SK-N-SH (cell line): ENCODE data around the gene COLEC11. TPM values are rescaled to one million over a fixed set of nuclear protein-coding genes. Genes with fewer than 3 reads are reported as not detected.

Source experiments
- CTCF ChIA-PET: fragments of 300-600, 350-600 bp; formaldehyde crosslinking; extraction: SDS; loops from one replicate; lab custom pipeline; 2021; lab: Yijun Ruan, JAX
- POLR2A ChIA-PET: fragments of 350-600 bp; sonication (Branson Sonifier 250); formaldehyde crosslinking; extraction: SDS; loops from one replicate; lab custom pipeline; 2020; ENCODE audit warnings: antibody characterized with exemption, inconsistent platforms; lab: Yijun Ruan, JAX
- DNase-seq: peaks from one replicate; pipeline ENCODE4 v3.0.0; 2012
- H2AFZ ChIP-seq: fragments of 200-600 bp; sonication (generic); 2 replicates; pipeline ENCODE4 v1.8.1; 2016; ENCODE audit warnings: antibody characterized with exemption, mild to moderate bottlenecking, low read depth
- H3F3A ChIP-seq: fragments of 200-600 bp; sonication (generic); replicated peaks from 2 replicates; pipeline ENCODE3; 2016; ENCODE audit warnings: antibody characterized with exemption, mild to moderate bottlenecking; ENCODE audit not compliant: insufficient read depth
- H3K27ac ChIP-seq, 2 experiments: fragments of 200-500 bp in 1 of 2; fragments of 200-600 bp in 1 of 2; sonication (Bioruptor generic) in 1 of 2; sonication (generic), shearing (Covaris generic) in 1 of 2; 2 replicates each; pipeline versions ENCODE4 v1.5.1 to v1.6.1; 2014 to 2016; ENCODE audit warnings: low read depth in 2 of 2, inconsistent platforms in 1 of 2, low read length in 1 of 2, mild to moderate bottlenecking in 1 of 2, mixed read lengths in 1 of 2
- H3K27me3 ChIP-seq: fragments of 200-600 bp; sonication (generic), shearing (Covaris generic); 2 replicates; pipeline ENCODE4 v1.6.1; 2016; ENCODE audit warnings: mixed run types; ENCODE audit not compliant: insufficient read depth
- H3K36me3 ChIP-seq, 2 experiments: fragments of 200-500 bp in 1 of 2; fragments of 200-600 bp in 1 of 2; sonication (Bioruptor generic) in 1 of 2; sonication (generic) in 1 of 2; replicated peaks in 1 of 2; 2 replicates each; pipeline versions ENCODE3 to v1.5.1; 2014 to 2016; ENCODE audit warnings: low read length in 1 of 2, mild to moderate bottlenecking in 1 of 2; ENCODE audit not compliant: insufficient read depth in 2 of 2, control insufficient read depth in 1 of 2
- H3K4me1 ChIP-seq, 2 experiments: fragments of 200-500 bp in 1 of 2; fragments of 200-600 bp in 1 of 2; sonication (Bioruptor generic) in 1 of 2; sonication (generic), shearing (Covaris generic) in 1 of 2; 2 replicates each; pipeline versions ENCODE4 v1.5.1 to v1.6.1; 2014 to 2016; ENCODE audit warnings: low read depth in 1 of 2, low read length in 1 of 2, mixed run types in 1 of 2; ENCODE audit not compliant: insufficient read depth in 2 of 2, control insufficient read depth in 1 of 2
- H3K4me2 ChIP-seq: fragments of 200-600 bp; sonication (generic), shearing (Covaris generic); 2 replicates; pipeline ENCODE4 v1.6.1; 2017; ENCODE audit warnings: mixed run types
- H3K4me3 ChIP-seq, 2 experiments: fragments of 200-500 bp in 1 of 2; fragments of 200-600 bp in 1 of 2; sonication (Bioruptor generic) in 1 of 2; sonication (generic), shearing (Covaris generic) in 1 of 2; 2 replicates each; pipeline versions ENCODE4 v1.5.1 to v1.8.1; 2014 to 2016; ENCODE audit warnings: low read depth in 2 of 2, inconsistent platforms in 1 of 2, low read length in 1 of 2, mild to moderate bottlenecking in 1 of 2, mixed read lengths in 1 of 2, moderate library complexity in 1 of 2
- H3K79me2 ChIP-seq: fragments of 200-600 bp; sonication (generic); 2 replicates; pipeline ENCODE4 v1.8.1; 2017; ENCODE audit warnings: mild to moderate bottlenecking; ENCODE audit not compliant: insufficient read depth
- H3K9ac ChIP-seq: fragments of 200-600 bp; sonication (generic); 2 replicates; pipeline ENCODE4 v1.6.1; 2017; ENCODE audit warnings: mixed run types
- H3K9me2 ChIP-seq: fragments of 200-600 bp; sonication (generic); 2 replicates; pipeline ENCODE4 v1.6.1; 2017; ENCODE audit warnings: mixed run types
- H3K9me3 ChIP-seq: fragments of 200-600 bp; sonication (generic); 2 replicates; pipeline ENCODE4 v1.6.1; 2017; ENCODE audit warnings: mixed run types, mild to moderate bottlenecking, moderate library complexity
- H4K20me1 ChIP-seq: fragments of 200-600 bp; sonication (generic); 2 replicates; pipeline ENCODE4 v1.6.1; 2017; ENCODE audit warnings: mild to moderate bottlenecking, mixed run types; ENCODE audit not compliant: insufficient read depth
- CHD2 ChIP-seq: fragments of 150-350 bp; IDR thresholded peaks from 2 replicates; pipeline ENCODE4 v1.6.1; 2018; ENCODE audit warnings: low read length; ENCODE audit not compliant: partially characterized antibody
- ELF1 ChIP-seq: IDR thresholded peaks from 2 replicates; pipeline ENCODE4 v1.4.0; 2012
- EP300 ChIP-seq, 2 experiments: IDR thresholded peaks; 2 replicates each; pipeline versions ENCODE4 v1.4.0 to v1.6.1; 2012; ENCODE audit warnings: borderline replicate concordance in 1 of 2, low read depth in 1 of 2, low read length in 1 of 2
- JUND ChIP-seq: IDR thresholded peaks from 2 replicates; pipeline ENCODE4 v1.4.0; 2012
- NFIC ChIP-seq: IDR thresholded peaks from 2 replicates; pipeline ENCODE4 v1.4.0; 2012; ENCODE audit warnings: borderline replicate concordance
- RCOR1 ChIP-seq: fragments of 150-350 bp; IDR thresholded peaks from 2 replicates; pipeline ENCODE4 v1.6.1; 2017; ENCODE audit warnings: antibody characterized with exemption, low read length
- SMC3 ChIP-seq: IDR thresholded peaks from 2 replicates; pipeline ENCODE4 v1.6.1; 2012; ENCODE audit warnings: low read depth, low read length, improper control_type of control experiment
- TEAD4 ChIP-seq: IDR thresholded peaks from 2 replicates; pipeline ENCODE4 v1.4.0; 2012; ENCODE audit warnings: mild to moderate bottlenecking, borderline replicate concordance; ENCODE audit not compliant: insufficient read depth
- YY1 ChIP-seq: IDR thresholded peaks from 2 replicates; pipeline ENCODE4 v1.4.0; 2012; ENCODE audit warnings: low read depth, mild to moderate bottlenecking
- WGBS: methylation state at CpG from one replicate; pipeline ENCODE4 v1.1.6; 2017; ENCODE audit warnings: low lambda C conversion rate; 5-methylcytosine and 5-hydroxymethylcytosine counted together
- polyA plus RNA-seq, 3 experiments: library from polyadenylated mRNA; depleted of rRNA; stranded (reverse); fragments of >200 nt; gene quantifications; 2 replicates each; pipeline ENCODE4 v1.2.3, GENCODE V29; 2012
- TF ChIP-seq, protein P1 (sequence below): fragments of 200-600 bp; sonication (generic); IDR thresholded peaks from 2 replicates; pipeline ENCODE4 v1.6.1; 2017; ENCODE audit warnings: antibody characterized with exemption, mild to moderate bottlenecking, moderate library complexity
- TF ChIP-seq, protein P2 (sequence below): IDR thresholded peaks from 2 replicates; pipeline ENCODE4 v1.4.0; 2012; ENCODE audit warnings: low read depth, borderline replicate concordance
- TF ChIP-seq, protein P3 (sequence below): IDR thresholded peaks from 2 replicates; pipeline ENCODE4 v1.4.0; 2012; ENCODE audit warnings: low read depth, borderline replicate concordance

The COLEC11 gene
- polyA plus RNA-seq, 1 of the 3 experiments (the other 2 are of a cell fraction): 8.7 TPM

- TF ChIP-seq, protein P1, sequence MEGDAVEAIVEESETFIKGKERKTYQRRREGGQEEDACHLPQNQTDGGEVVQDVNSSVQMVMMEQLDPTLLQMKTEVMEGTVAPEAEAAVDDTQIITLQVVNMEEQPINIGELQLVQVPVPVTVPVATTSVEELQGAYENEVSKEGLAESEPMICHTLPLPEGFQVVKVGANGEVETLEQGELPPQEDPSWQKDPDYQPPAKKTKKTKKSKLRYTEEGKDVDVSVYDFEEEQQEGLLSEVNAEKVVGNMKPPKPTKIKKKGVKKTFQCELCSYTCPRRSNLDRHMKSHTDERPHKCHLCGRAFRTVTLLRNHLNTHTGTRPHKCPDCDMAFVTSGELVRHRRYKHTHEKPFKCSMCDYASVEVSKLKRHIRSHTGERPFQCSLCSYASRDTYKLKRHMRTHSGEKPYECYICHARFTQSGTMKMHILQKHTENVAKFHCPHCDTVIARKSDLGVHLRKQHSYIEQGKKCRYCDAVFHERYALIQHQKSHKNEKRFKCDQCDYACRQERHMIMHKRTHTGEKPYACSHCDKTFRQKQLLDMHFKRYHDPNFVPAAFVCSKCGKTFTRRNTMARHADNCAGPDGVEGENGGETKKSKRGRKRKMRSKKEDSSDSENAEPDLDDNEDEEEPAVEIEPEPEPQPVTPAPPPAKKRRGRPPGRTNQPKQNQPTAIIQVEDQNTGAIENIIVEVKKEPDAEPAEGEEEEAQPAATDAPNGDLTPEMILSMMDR: no peak
- no peak for TF ChIP-seq NFIC
- no peak for TF ChIP-seq JUND
- no peak for TF ChIP-seq RCOR1
- no peak for TF ChIP-seq EP300 (IDR thresholded peaks at IDR 0.05; ENCODE audit: borderline replicate concordance in 1 of 2, low read depth in 1 of 2, low read length in 1 of 2)
- no peak for TF ChIP-seq CHD2
- TF ChIP-seq, protein P2, sequence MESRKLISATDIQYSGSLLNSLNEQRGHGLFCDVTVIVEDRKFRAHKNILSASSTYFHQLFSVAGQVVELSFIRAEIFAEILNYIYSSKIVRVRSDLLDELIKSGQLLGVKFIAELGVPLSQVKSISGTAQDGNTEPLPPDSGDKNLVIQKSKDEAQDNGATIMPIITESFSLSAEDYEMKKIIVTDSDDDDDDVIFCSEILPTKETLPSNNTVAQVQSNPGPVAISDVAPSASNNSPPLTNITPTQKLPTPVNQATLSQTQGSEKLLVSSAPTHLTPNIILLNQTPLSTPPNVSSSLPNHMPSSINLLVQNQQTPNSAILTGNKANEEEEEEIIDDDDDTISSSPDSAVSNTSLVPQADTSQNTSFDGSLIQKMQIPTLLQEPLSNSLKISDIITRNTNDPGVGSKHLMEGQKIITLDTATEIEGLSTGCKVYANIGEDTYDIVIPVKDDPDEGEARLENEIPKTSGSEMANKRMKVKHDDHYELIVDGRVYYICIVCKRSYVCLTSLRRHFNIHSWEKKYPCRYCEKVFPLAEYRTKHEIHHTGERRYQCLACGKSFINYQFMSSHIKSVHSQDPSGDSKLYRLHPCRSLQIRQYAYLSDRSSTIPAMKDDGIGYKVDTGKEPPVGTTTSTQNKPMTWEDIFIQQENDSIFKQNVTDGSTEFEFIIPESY: no peak
- TF ChIP-seq, all 33 proteins: peak for 0
These were observed 1.1 kb downstream of the COLEC11 start (continued) for GRCh38 chr2:3595985-3596384.

- Histone ChIP-seq H3K9me3 (no peaks in the 10 kb centered on the region), H2AFZ (no peak overlapping the region), H4K20me1 (no peaks in the 10 kb centered on the region), H3K27ac (no peak overlapping the region; a peak in 1 of 4 replicates), H3K4me3 (no peak overlapping the region), H3K9ac (no peak overlapping the region), H3K4me1 (peaks cover 0 to 42% of the 10 kb centered on the region in 2 experiments; a peak in 2 of 4 replicates), H3K36me3 (no peaks in the 10 kb centered on the region), H3K9me2 (no peaks in the 10 kb centered on the region), H3K79me2 (no peaks in the 10 kb centered on the region), H3K4me2 (no peak overlapping the region), H3K27me3 (no peaks in the 10 kb centered on the region), H3F3A (peaks cover 4% of the 10 kb centered on the region)
- CTCF ChIA-PET: interaction anchor here (5.1 kb wide), 1 partner anchor 54 kb away, joined by 43 read pairs; no protein-coding TSS in a partner anchor
- DNase-seq: no peak
- WGBS: 91% methylated on average over 16 of the region's 16 CpGs
- no peak for TF ChIP-seq YY1
- TF ChIP-seq ELF1: no peak
- TF ChIP-seq NFIC: no peak
- TF ChIP-seq TEAD4: no peak
- TF ChIP-seq SMC3: no peak
- TF ChIP-seq, protein P3, sequence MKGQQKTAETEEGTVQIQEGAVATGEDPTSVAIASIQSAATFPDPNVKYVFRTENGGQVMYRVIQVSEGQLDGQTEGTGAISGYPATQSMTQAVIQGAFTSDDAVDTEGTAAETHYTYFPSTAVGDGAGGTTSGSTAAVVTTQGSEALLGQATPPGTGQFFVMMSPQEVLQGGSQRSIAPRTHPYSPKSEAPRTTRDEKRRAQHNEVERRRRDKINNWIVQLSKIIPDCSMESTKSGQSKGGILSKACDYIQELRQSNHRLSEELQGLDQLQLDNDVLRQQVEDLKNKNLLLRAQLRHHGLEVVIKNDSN: no peak
- POLR2A ChIA-PET: no interaction called here
These were observed 2.0 kb downstream of the COLEC11 start for GRCh38 chr2:3596901-3597417.
